HL-60 (cell line): ENCODE results near the gene EML3.
"Not testable (repeated sequence)": the region's sequence is repeated elsewhere in the genome, so short reads cannot be mapped to it uniquely, and the experiment has no call there.

Source experiments
- DNase-seq, 2 experiments: peaks; one replicate each; pipeline ENCODE4 v3.0.0-alpha.2; 2010 to 2020; ENCODE audit warnings: low read depth in 1 of 2, low spot score in 1 of 2
- H3K27ac ChIP-seq: fragments of 250-450 bp; sonication (Bioruptor Pico); replicated peaks from 2 replicates; pipeline ENCODE4 v1.5.1; 2020; ENCODE audit warnings: mild to moderate bottlenecking, moderate library complexity
- H3K27me3 ChIP-seq: fragments of 250-450 bp; sonication (Bioruptor Pico); 2 replicates; pipeline ENCODE4 v1.5.1; 2021; ENCODE audit warnings: mild to moderate bottlenecking, moderate library complexity; ENCODE audit not compliant: insufficient read depth, poor library complexity, severe bottlenecking
- H3K4me3 ChIP-seq: replicated peaks from 2 replicates; pipeline ENCODE4 v1.5.1; 2011; ENCODE audit warnings: mild to moderate bottlenecking, control low read depth, low read length; ENCODE audit not compliant: insufficient read depth
- CTCF ChIP-seq: IDR thresholded peaks from one replicate; pipeline ENCODE4 v1.5.1; 2011; ENCODE audit warnings: low read length, control low read depth, inconsistent platforms; ENCODE audit not compliant: insufficient read depth
- GABPA ChIP-seq: IDR thresholded peaks from 2 replicates; pipeline ENCODE4 v1.6.1; 2012; ENCODE audit warnings: low read depth
- POLR2AphosphoS5 ChIP-seq: IDR thresholded peaks from 2 replicates; pipeline ENCODE4 v1.6.1; 2012; ENCODE audit warnings: low read depth
- SPI1 ChIP-seq: IDR thresholded peaks from 2 replicates; pipeline ENCODE4 v1.6.1; 2012; ENCODE audit warnings: low read depth, mild to moderate bottlenecking, borderline replicate concordance
- TF ChIP-seq, protein P1 (sequence below): IDR thresholded peaks from 2 replicates; pipeline ENCODE4 v1.6.1; 2012; ENCODE audit warnings: low read depth; ENCODE audit not compliant: insufficient replicate concordance

Gene EML3

DNA sequence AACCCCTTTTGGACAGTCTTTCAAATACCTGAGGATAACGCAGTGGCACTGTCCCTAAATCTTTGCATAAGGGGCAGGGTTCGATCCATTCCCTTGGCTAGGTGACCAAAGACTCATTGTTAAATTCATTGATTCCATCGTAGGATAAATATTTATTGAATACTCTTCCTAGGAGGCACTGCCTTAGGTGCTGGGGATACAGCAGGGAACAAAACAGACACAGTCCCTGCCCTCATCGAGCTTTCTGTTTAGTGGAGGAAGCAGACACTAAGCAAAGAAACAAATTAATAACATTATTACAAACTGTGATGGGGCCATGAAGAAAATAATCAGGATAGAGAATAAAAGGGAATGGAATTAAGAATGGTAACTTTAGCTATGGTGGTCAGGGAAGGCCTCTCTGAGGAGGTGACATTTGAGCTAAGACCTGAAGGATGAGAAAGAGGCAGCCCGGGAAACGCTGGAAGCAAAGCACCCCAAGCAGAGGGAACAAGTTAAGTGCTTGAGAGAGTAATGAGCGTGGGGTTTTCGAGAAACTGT, 8.5 kb upstream of the EML3 start:
- H3K4me3 ChIP-seq = peak overlapping the region; percentile 70
- DNase-seq = no peak
- H3K27me3 ChIP-seq = no peaks in the 10 kb centered on the region
- TF ChIP-seq GABPA (no peak), CTCF (no peak), SPI1 (no peak), POLR2AphosphoS5 (no peak)
- TF ChIP-seq, protein P1, sequence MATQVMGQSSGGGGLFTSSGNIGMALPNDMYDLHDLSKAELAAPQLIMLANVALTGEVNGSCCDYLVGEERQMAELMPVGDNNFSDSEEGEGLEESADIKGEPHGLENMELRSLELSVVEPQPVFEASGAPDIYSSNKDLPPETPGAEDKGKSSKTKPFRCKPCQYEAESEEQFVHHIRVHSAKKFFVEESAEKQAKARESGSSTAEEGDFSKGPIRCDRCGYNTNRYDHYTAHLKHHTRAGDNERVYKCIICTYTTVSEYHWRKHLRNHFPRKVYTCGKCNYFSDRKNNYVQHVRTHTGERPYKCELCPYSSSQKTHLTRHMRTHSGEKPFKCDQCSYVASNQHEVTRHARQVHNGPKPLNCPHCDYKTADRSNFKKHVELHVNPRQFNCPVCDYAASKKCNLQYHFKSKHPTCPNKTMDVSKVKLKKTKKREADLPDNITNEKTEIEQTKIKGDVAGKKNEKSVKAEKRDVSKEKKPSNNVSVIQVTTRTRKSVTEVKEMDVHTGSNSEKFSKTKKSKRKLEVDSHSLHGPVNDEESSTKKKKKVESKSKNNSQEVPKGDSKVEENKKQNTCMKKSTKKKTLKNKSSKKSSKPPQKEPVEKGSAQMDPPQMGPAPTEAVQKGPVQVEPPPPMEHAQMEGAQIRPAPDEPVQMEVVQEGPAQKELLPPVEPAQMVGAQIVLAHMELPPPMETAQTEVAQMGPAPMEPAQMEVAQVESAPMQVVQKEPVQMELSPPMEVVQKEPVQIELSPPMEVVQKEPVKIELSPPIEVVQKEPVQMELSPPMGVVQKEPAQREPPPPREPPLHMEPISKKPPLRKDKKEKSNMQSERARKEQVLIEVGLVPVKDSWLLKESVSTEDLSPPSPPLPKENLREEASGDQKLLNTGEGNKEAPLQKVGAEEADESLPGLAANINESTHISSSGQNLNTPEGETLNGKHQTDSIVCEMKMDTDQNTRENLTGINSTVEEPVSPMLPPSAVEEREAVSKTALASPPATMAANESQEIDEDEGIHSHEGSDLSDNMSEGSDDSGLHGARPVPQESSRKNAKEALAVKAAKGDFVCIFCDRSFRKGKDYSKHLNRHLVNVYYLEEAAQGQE = no peak
- peak overlapping the region; percentile 67 for H3K27ac ChIP-seq

GRCh38 chr11:62616957-62617356, 4.4 kb upstream of the EML3 start:
- not testable (repeated sequence) for H3K4me3 ChIP-seq, H3K27ac ChIP-seq, H3K27me3 ChIP-seq, DNase-seq

- Histone ChIP-seq H3K27me3 (no peaks in the 10 kb centered on the region), H3K4me3 (no peak overlapping the region), H3K27ac (no peak overlapping the region)
- TF ChIP-seq SPI1 = no peak
- TF ChIP-seq, protein P1 = no peak
- no peak for TF ChIP-seq POLR2AphosphoS5
- no peak for TF ChIP-seq GABPA
- TF ChIP-seq CTCF = no peak
- DNase-seq = no peak
Observed at GRCh38 chr11:62615521-62615920, 2.9 kb upstream of the EML3 start.

GRCh38 chr11:62614275-62614674, 1.7 kb upstream of the EML3 start:
- no peak overlapping the region for H3K4me3 ChIP-seq
- no peak for DNase-seq
- TF ChIP-seq, protein P1 = no peak
- TF ChIP-seq POLR2AphosphoS5 (no peak), CTCF (no peak), SPI1 (no peak), GABPA (no peak)
- no peaks in the 10 kb centered on the region for H3K27me3 ChIP-seq
- H3K27ac ChIP-seq = no peak overlapping the region
